Ishikawa (cell line): ENCODE measurements around the gene CFI.

Experiments used
- CEBPB ChIP-seq: IDR thresholded peaks from 2 replicates; pipeline ENCODE4 v1.6.1; 2012
- CREB1 ChIP-seq: IDR thresholded peaks from 2 replicates; pipeline ENCODE4 v1.6.1; 2012; ENCODE audit warnings: low read depth
- EGR1 ChIP-seq: IDR thresholded peaks from 2 replicates; pipeline ENCODE4 v1.6.1; 2012
- EP300 ChIP-seq: IDR thresholded peaks from 2 replicates; pipeline ENCODE4 v1.6.1; 2012; ENCODE audit warnings: borderline replicate concordance
- FOXM1 ChIP-seq: IDR thresholded peaks from 2 replicates; pipeline ENCODE4 v1.6.1; 2012; ENCODE audit warnings: low read depth, borderline replicate concordance
- MAX ChIP-seq: IDR thresholded peaks from 2 replicates; pipeline ENCODE4 v1.6.1; 2012
- NFIC ChIP-seq: IDR thresholded peaks from 2 replicates; pipeline ENCODE4 v1.6.1; 2012
- RAD21 ChIP-seq: IDR thresholded peaks from 2 replicates; pipeline ENCODE4 v1.6.1; 2012; ENCODE audit warnings: low read depth
- REST ChIP-seq: IDR thresholded peaks from 2 replicates; pipeline ENCODE4 v1.6.1; 2012; ENCODE audit warnings: low read depth, mild to moderate bottlenecking
- TAF1 ChIP-seq: IDR thresholded peaks from 2 replicates; pipeline ENCODE4 v1.6.1; 2012; ENCODE audit warnings: low read depth, mild to moderate bottlenecking
- TCF12 ChIP-seq: IDR thresholded peaks from 2 replicates; pipeline ENCODE4 v1.6.1; 2012; ENCODE audit warnings: low read depth
- USF1 ChIP-seq: IDR thresholded peaks from 2 replicates; pipeline ENCODE4 v1.6.1; 2012
- YY1 ChIP-seq: IDR thresholded peaks from 2 replicates; pipeline ENCODE4 v1.6.1; 2012; ENCODE audit warnings: low read depth
- ZBTB7A ChIP-seq: IDR thresholded peaks from 2 replicates; pipeline ENCODE4 v1.6.1; 2012; ENCODE audit warnings: low read depth

Gene CFI

GRCh38 chr4:109816082-109816442 lies 14.3 kb upstream of the CFI start:
- no peak for TF ChIP-seq NFIC
- no peak for TF ChIP-seq RAD21
- TF ChIP-seq ZBTB7A: no peak
- TF ChIP-seq EGR1: no peak
- no peak for TF ChIP-seq USF1

DNA sequence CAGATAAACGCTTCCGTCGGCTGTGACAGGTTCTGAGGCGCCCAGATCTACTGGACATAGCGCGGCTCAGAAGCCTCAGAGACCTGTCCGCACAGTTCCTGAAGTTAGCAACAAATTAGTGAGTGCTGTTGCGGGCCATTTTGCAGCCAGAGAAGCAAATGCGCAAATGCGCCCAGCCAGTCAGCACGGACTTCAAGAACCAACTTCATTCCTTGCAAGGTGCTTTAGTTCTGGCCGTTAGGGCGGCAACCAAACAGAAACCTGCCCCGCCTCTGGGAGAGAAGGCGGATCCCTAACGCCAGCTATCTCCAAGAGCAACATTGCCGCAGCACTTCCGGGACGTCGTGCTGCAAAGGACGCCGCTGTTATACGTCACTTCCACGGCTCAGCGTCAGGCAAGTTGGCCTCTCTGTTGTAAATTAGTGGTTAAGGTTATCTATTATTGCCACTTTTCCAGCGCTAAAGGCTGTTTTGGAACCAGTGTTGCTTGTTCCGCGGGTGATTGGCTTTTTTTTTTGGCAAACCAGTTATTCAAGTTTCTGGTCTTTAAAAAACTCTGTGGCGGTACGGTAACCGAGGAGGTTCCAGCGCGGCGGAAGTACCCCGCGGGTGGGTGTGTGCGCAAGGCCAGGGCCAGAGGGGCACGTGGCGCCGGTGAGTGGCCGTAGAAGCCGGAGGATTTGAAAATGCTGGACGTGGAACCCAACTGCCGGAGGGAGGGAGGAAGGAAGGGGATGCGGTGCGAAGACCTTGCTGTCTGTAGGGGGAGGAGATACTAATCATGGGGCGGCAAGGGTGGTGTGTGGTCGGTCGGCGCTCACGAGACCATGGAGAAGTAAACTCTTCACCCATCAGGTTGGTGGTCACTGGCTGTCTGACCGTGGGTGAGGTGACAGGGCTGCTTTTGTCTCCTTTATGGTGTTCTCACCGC lies 13.6 kb upstream of the CFI start, which contains the start of gene GAR1:
Gene GAR1 (plus strand): TSS at position 612 of the 931 bp plus-strand sequence. CDS start 403 bp downstream, outside the sequence.
- peak; percentile 80; the same call in 1 of the 2 replicates for TF ChIP-seq FOXM1
- TF ChIP-seq ZBTB7A: peak; percentile 81
- peak; percentile 98 for TF ChIP-seq MAX
- TF ChIP-seq USF1: peak; percentile 85
- no peak; the same call in 1 of the 2 replicates for TF ChIP-seq YY1
- peak; percentile 46; the same call in 1 of the 2 replicates for TF ChIP-seq NFIC
- peak; percentile 72 for TF ChIP-seq TAF1
- TF ChIP-seq EP300: 0 out of 2 replicates have a peak, but pooled peaks have one; percentile 24
- no peak; the same call in 1 of the 2 replicates for TF ChIP-seq CEBPB
- peak; percentile 95 for TF ChIP-seq CREB1
- TF ChIP-seq TCF12: peak; percentile 66
- no peak for TF ChIP-seq EGR1
- no peak for TF ChIP-seq RAD21

DNA sequence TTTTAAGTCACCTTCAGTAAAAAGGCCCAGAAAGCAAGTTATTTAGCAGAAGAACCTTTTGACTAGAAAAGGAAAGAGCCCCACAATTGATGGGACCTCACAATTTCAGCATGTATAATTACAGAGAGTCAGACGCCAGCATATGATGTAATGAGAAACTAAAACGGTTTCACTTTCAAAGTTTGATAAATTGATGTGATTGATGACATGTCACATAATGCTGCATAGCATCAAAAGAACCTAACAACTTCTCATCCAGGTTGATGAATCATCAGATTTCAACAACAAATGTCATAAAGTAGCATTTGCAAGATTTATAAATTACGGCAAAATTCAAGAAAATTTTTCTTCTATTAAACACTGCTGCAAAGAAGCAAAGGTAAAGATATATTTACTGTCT lies 9.9 kb upstream of the CFI start:
- TF ChIP-seq TCF12 (no peak), CEBPB (no peak), YY1 (no peak)

DNA sequence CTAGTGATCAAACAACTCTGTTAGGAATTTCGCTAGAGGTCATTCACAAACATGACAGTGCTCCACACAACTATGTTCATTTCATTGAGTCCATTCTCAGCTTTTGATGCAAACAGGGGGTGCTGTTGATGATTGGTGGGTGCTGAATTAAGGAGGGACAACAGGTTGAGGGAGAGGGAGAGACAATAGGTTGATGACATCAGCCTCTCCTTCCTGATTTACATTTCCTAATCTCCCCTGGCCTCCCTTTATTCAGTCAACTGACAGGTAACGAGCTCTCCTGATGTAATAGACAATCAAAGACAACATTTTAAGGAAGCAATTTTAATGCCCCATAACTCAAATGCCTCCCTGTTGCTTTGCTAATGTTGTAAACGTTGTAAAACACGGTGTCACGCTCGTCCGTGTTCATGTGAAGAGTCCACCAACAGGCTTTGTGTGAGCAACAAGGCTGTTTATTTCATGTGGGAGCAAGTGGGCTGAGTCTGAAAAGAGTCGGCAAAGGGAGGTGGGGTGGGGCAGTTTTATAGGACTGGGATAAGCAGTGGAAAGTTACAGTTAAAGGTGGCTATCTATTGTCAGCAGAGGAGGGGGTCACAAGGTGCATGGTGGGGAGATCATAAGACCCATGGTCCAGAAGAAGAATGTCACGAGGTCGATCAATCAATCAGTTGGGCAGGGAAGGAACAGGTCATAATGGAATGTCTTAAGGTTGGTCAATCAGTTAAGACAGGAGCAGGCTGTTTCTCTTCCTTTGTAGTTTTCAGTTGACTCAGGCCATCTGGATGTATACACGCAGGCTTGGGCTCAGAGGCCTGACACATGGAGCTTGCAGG lies 9.0 kb upstream of the CFI start:
- no peak for TF ChIP-seq CREB1
- TF ChIP-seq NFIC: no peak
- no peak for TF ChIP-seq REST
- no peak for TF ChIP-seq ZBTB7A
- TF ChIP-seq MAX: no peak
- no peak for TF ChIP-seq EGR1

DNA sequence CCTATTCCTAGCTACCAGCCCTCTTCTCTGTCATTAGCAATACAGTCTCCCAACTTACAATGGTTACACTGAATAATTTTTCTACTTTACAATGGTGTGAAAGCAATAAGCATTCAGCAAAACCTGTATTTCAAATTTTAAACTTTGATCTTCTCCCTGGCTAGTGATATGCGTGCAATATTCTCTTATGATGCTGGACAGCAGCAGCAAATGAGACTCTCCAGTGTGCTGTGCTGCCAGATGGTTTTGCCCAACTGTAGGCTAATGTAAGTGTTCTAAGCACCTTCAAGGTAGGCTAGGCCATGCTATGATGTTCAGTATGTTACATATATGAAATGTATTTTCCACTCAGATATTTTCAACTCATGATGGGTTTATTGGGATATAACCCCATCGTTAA lies 7.9 kb upstream of the CFI start:
- TF ChIP-seq REST: 0 out of 2 replicates have a peak, but pooled peaks have one; percentile 24
- TF ChIP-seq EGR1: no peak

DNA sequence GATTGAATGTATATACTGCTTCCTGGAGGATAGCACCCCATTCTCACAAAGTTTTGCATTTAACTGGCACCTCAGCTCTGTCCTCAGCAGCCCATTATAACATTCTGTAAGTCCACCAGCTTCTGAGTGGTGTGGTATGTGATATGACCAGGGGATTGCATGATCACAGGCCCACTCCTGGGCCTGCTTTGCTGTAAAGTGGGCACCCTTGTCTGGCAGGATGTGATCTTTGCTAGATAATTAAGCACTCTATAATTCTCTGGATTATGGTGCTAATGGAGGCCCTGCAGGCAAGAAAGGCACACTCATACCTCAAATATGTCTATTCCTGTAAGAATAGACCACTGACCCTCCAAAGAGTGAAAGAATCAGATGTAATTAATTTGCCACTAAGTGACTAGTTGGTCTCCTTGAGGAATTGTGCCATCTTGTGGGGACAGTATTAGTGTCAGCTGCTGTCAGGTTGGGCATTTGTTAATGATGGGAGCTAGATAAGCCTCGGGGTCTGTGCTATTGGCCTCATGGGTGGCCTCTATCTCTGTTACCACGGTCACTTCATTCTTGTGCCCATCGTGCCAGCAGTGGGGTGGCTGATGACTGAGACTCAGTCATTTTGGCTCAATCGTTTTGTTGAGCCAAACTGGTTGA lies 2.2 kb upstream of the CFI start:
- TF ChIP-seq EGR1 (no peak), RAD21 (peak; percentile 70)
